IMR-90 (cell line): ENCODE measurements around the gene RTP5. TPM values are rescaled to one million over a fixed set of nuclear protein-coding genes. Genes with fewer than 3 reads are reported as not detected.

Experiments
- ATAC-seq: fragments of 200-7000 bp; cut with Tn5 transposase; 2 replicates; pipeline ENCODE4 v1.9.1; 2020; ENCODE audit warnings: low read depth, mild to moderate bottlenecking, moderate library complexity
- BruUV-seq: library from RNA; stranded (reverse); fragments of 400-500 nt; replicated peaks from 2 replicates; lab custom pipeline; 2021; lab: Mats Ljungman, UMichigan
- CTCF ChIA-PET: fragments of 300-600 bp; formaldehyde crosslinking; extraction: SDS; loops from one replicate; lab custom pipeline; 2021; ENCODE audit warnings: antibody characterized with exemption; lab: Yijun Ruan, JAX
- POLR2A ChIA-PET: fragments of 300-600 bp; sonication (Branson Sonifier 250); formaldehyde crosslinking; loops from one replicate; lab custom pipeline; 2022; ENCODE audit warnings: antibody characterized with exemption; ENCODE audit not compliant: unreplicated experiment; lab: Charles Lee
- DNase-seq: peaks from one replicate; pipeline ENCODE4 v3.0.0; 2013
- H2AFZ ChIP-seq: replicated peaks from 2 replicates; pipeline ENCODE3; 2013; ENCODE audit warnings: low read length, mild to moderate bottlenecking; ENCODE audit not compliant: poor library complexity
- H2AK5ac ChIP-seq: 2 replicates; pipeline ENCODE4 v1.6.1; 2013; ENCODE audit warnings: low read depth, low read length, inconsistent platforms
- H2AK9ac ChIP-seq: replicated peaks from 2 replicates; pipeline ENCODE3; 2013; ENCODE audit warnings: mild to moderate bottlenecking, low read depth, low read length, moderate library complexity; ENCODE audit not compliant: poor library complexity
- H2BK120ac ChIP-seq: 2 replicates; pipeline ENCODE4 v1.6.1; 2013; ENCODE audit warnings: low read depth, low read length, inconsistent platforms
- H2BK15ac ChIP-seq: 3 replicates; pipeline ENCODE4 v1.6.1; 2013; ENCODE audit warnings: low read depth, low read length, inconsistent platforms
- H2BK20ac ChIP-seq: 2 replicates; pipeline ENCODE4 v1.6.1; 2013; ENCODE audit warnings: low read depth, mild to moderate bottlenecking, inconsistent platforms, low read length, moderate library complexity
- H2BK5ac ChIP-seq: 2 replicates; pipeline ENCODE4 v1.6.1; 2013; ENCODE audit warnings: mild to moderate bottlenecking, low read depth, low read length, inconsistent platforms; ENCODE audit not compliant: poor library complexity, severe bottlenecking
- H3K14ac ChIP-seq: replicated peaks from 2 replicates; pipeline ENCODE4 v1.6.1; 2013; ENCODE audit warnings: low read depth, low read length, inconsistent platforms
- H3K18ac ChIP-seq: 2 replicates; pipeline ENCODE4 v1.6.1; 2013; ENCODE audit warnings: low read depth, low read length, control low read depth
- H3K23ac ChIP-seq: 2 replicates; pipeline ENCODE4 v1.6.1; 2013; ENCODE audit warnings: low read depth, low read length, inconsistent platforms
- H3K27ac ChIP-seq: 2 replicates; pipeline ENCODE4 v1.5.1; 2013; ENCODE audit warnings: mild to moderate bottlenecking, control low read depth, low read length; ENCODE audit not compliant: insufficient read depth
- H3K27me3 ChIP-seq: 2 replicates; pipeline ENCODE4 v1.6.1; 2013; ENCODE audit warnings: low read length; ENCODE audit not compliant: control insufficient read depth, insufficient read depth
- H3K36me3 ChIP-seq: 2 replicates; pipeline ENCODE4 v1.6.1; 2013; ENCODE audit warnings: low read length, mixed read lengths; ENCODE audit not compliant: control insufficient read depth, insufficient read depth
- H3K4ac ChIP-seq: 2 replicates; pipeline ENCODE4 v1.6.1; 2013; ENCODE audit warnings: low read depth, low read length, inconsistent platforms
- H3K4me1 ChIP-seq: 2 replicates; pipeline ENCODE4 v1.6.1; 2013; ENCODE audit warnings: low read length, mixed read lengths; ENCODE audit not compliant: control insufficient read depth, insufficient read depth
- H3K4me2 ChIP-seq: 2 replicates; pipeline ENCODE4 v1.6.1; 2013; ENCODE audit warnings: low read depth, mild to moderate bottlenecking, control low read depth, low read length, moderate library complexity
- H3K4me3 ChIP-seq: 2 replicates; pipeline ENCODE4 v1.5.1; 2013; ENCODE audit warnings: low read depth, mild to moderate bottlenecking, control low read depth, low read length, moderate library complexity; ENCODE audit not compliant: insufficient read depth
- H3K56ac ChIP-seq: 2 replicates; pipeline ENCODE4 v1.6.1; 2013; ENCODE audit warnings: low read length, inconsistent platforms; ENCODE audit not compliant: insufficient read depth; ENCODE audit errors: extremely low read depth
- H3K79me1 ChIP-seq, 2 experiments: 2 replicates each; pipeline ENCODE4 v1.6.1; 2013; ENCODE audit warnings: low read length in 2 of 2, inconsistent platforms in 1 of 2, low read depth in 1 of 2
- H3K9ac ChIP-seq: 2 replicates; pipeline ENCODE4 v1.6.1; 2013; ENCODE audit warnings: low read depth, low read length, control low read depth
- H3K9me1 ChIP-seq: 2 replicates; pipeline ENCODE4 v1.6.1; 2013; ENCODE audit warnings: low read length, inconsistent platforms; ENCODE audit not compliant: insufficient read depth
- H3K9me3 ChIP-seq: 2 replicates; pipeline ENCODE4 v1.6.1; 2013; ENCODE audit warnings: low read length; ENCODE audit not compliant: control insufficient read depth, insufficient read depth
- H4K20me1 ChIP-seq: 2 replicates; pipeline ENCODE4 v1.6.1; 2013; ENCODE audit warnings: low read length, inconsistent platforms; ENCODE audit not compliant: insufficient read depth
- H4K5ac ChIP-seq: 2 replicates; pipeline ENCODE4 v1.6.1; 2013; ENCODE audit warnings: mild to moderate bottlenecking, low read depth, low read length, control low read depth
- H4K8ac ChIP-seq, 2 experiments: 2 replicates each; pipeline ENCODE4 v1.6.1; 2013; ENCODE audit warnings: low read depth in 2 of 2, low read length in 2 of 2, control low read depth in 1 of 2, inconsistent platforms in 1 of 2
- H4K91ac ChIP-seq: 2 replicates; pipeline ENCODE4 v1.6.1; 2013; ENCODE audit warnings: low read depth, low read length, inconsistent platforms; ENCODE audit not compliant: insufficient read depth
- BHLHE40 ChIP-seq: fragments of 150-350 bp; IDR thresholded peaks from 2 replicates; pipeline ENCODE4 v1.6.1; 2016; ENCODE audit warnings: mild to moderate bottlenecking, low read depth, low read length
- CEBPB ChIP-seq: IDR thresholded peaks from 2 replicates; pipeline ENCODE4 v1.6.1; 2012; ENCODE audit warnings: low read depth, low read length, improper control_type of control experiment
- CHD1 ChIP-seq: IDR thresholded peaks from 2 replicates; pipeline ENCODE4 v1.6.1; 2012; ENCODE audit warnings: low read depth, low read length, improper control_type of control experiment
- CTCF ChIP-seq: conservative IDR thresholded peaks from 2 replicates; pipeline ENCODE4 v1.5.1; 2012; ENCODE audit warnings: mild to moderate bottlenecking, low read depth, low read length, improper control_type of control experiment
- ELK1 ChIP-seq: fragments of 150-350 bp; IDR thresholded peaks from 2 replicates; pipeline ENCODE4 v1.6.1; 2016; ENCODE audit warnings: low read depth, mild to moderate bottlenecking, low read length, moderate library complexity, borderline replicate concordance
- FOS ChIP-seq: fragments of 150-350 bp; IDR thresholded peaks from 2 replicates; pipeline ENCODE4 v1.6.1; 2016; ENCODE audit warnings: low read depth, low read length
- MAFK ChIP-seq: IDR thresholded peaks from 2 replicates; pipeline ENCODE4 v1.6.1; 2012; ENCODE audit warnings: low read depth, low read length, improper control_type of control experiment
- MAZ ChIP-seq: IDR thresholded peaks from 2 replicates; pipeline ENCODE4 v1.6.1; 2012; ENCODE audit warnings: low read depth, mild to moderate bottlenecking, low read length, improper control_type of control experiment, moderate library complexity, borderline replicate concordance
- MXI1 ChIP-seq: IDR thresholded peaks from 2 replicates; pipeline ENCODE4 v1.6.1; 2012; ENCODE audit warnings: low read depth, mild to moderate bottlenecking, low read length, moderate library complexity, borderline replicate concordance
- NFE2L2 ChIP-seq: fragments of 150-350 bp; IDR thresholded peaks from 2 replicates; pipeline ENCODE4 v1.6.1; 2016; ENCODE audit warnings: low read depth, mild to moderate bottlenecking, low read length
- POLR2A ChIP-seq: IDR thresholded peaks from 2 replicates; pipeline ENCODE4 v1.6.1; 2012; ENCODE audit warnings: mild to moderate bottlenecking, low read depth, low read length
- RAD21 ChIP-seq: IDR thresholded peaks from 2 replicates; pipeline ENCODE4 v1.6.1; 2012; ENCODE audit warnings: low read length, improper control_type of control experiment
- RCOR1 ChIP-seq: IDR thresholded peaks from 2 replicates; pipeline ENCODE4 v1.6.1; 2012; ENCODE audit warnings: mild to moderate bottlenecking, low read length, improper control_type of control experiment; ENCODE audit not compliant: insufficient replicate concordance
- RFX5 ChIP-seq: IDR thresholded peaks from 2 replicates; pipeline ENCODE4 v1.8.0; 2012; ENCODE audit warnings: low read depth, mild to moderate bottlenecking, low read length, moderate library complexity
- SMC3 ChIP-seq: fragments of 150-350 bp; IDR thresholded peaks from 2 replicates; pipeline ENCODE4 v1.6.1; 2016; ENCODE audit warnings: low read depth, mild to moderate bottlenecking, antibody characterized with exemption, low read length, moderate library complexity
- USF2 ChIP-seq: fragments of 150-350 bp; IDR thresholded peaks from 2 replicates; pipeline ENCODE4 v1.6.1; 2017; ENCODE audit warnings: mild to moderate bottlenecking, antibody characterized with exemption, low read length, low read depth
- WGBS, 2 experiments: methylation state at CpG; one replicate each; pipeline versions ENCODE4 v1.1.5 to v1.1.7; 2013; ENCODE audit warnings: missing lambda C conversion rate in 2 of 2; ENCODE audit not compliant: insufficient read length in 1 of 2; ENCODE audit errors: extremely low coverage in 2 of 2; 5-methylcytosine and 5-hydroxymethylcytosine counted together
- dilution Hi-C: fragments of 300-500 bp; cut with HindIII; formaldehyde crosslinking; loops from one replicate; pipeline ENCODE4 v1.14.3; 2018; ENCODE audit warnings: low sequenced_read_pairs; ENCODE audit not compliant: unreplicated experiment
- in situ Hi-C: fragments of 300-500 bp; cut with MboI; formaldehyde crosslinking; loops from 3 replicates; pipeline ENCODE4 v1.14.3; 2019; ENCODE audit warnings: low sequenced_read_pairs, inconsistent platforms, mixed read lengths
- intact Hi-C: fragments of 100-400 bp; cut with micrococcal nuclease; formaldehyde crosslinking; loops from 2 replicates; pipeline ENCODE4 v1.10.0; 2022
- polyA plus RNA-seq, 3 experiments: library from polyadenylated mRNA; depleted of rRNA; stranded (reverse); fragments of >200 nt; gene quantifications; 2 replicates each; pipeline ENCODE4 v1.2.3, GENCODE V29; 2012; ENCODE audit warnings: low replicate concordance in 1 of 3
- total RNA-seq: library from RNA; depleted of rRNA; stranded (reverse); fragments of >200 nt; gene quantifications from 2 replicates; pipeline ENCODE4 v1.2.3, GENCODE V29; 2012

The RTP5 gene
- total and polyA plus RNA-seq, 2 of the 4 experiments (the other 2 are of a cell fraction): not detected

GRCh38 chr2:241912021-241912555, 42.6 kb downstream of the RTP5 start:
- intact Hi-C loops: no loop called here
- H2AK5ac ChIP-seq: no peak overlapping the region
- ChIA-PET CTCF (no interaction called here), POLR2A (no interaction called here)
- ATAC-seq: no peak
- no peak overlapping the region for H3K27ac ChIP-seq
- in situ Hi-C loops: no loop called here
- H3K4me2 ChIP-seq: no peak overlapping the region
- H3K18ac ChIP-seq: no peak overlapping the region
- H2BK120ac ChIP-seq: no peak overlapping the region
- no peaks in the 10 kb centered on the region for H4K20me1 ChIP-seq
- dilution Hi-C loops: no loop called here
- DNase-seq: no peak
- TF ChIP-seq POLR2A (no peak), USF2 (no peak), MXI1 (no peak), CEBPB (no peak), NFE2L2 (no peak), CTCF (no peak), RAD21 (no peak), BHLHE40 (no peak), ELK1 (no peak), CHD1 (no peak), MAZ (no peak), MAFK (no peak), SMC3 (no peak), RCOR1 (no peak), RFX5 (no peak), FOS (no peak)
- H4K5ac ChIP-seq: no peak overlapping the region
- H3K9me3 ChIP-seq: peaks cover 13% of the 10 kb centered on the region
- no TSS peak for BruUV-seq
- H2BK15ac ChIP-seq: no peak overlapping the region
- peaks cover 1% of the 10 kb centered on the region; the same call in 1 of the 2 replicates for H3K27me3 ChIP-seq
- 91% methylated on average over 12 of the region's 17 CpGs; no CpG with 5 or more reads in 1 of the 2 experiments for WGBS, 2 experiments
- H3K14ac ChIP-seq: no peak overlapping the region
- no peak overlapping the region for H2AFZ ChIP-seq
- no peak overlapping the region for H4K8ac ChIP-seq
- H4K91ac ChIP-seq: no peak overlapping the region
- no peaks in the 10 kb centered on the region for H3K9me1 ChIP-seq
- H3K36me3 ChIP-seq: no peaks in the 10 kb centered on the region
- H3K23ac ChIP-seq: no peak overlapping the region
- no peak overlapping the region for H2AK9ac ChIP-seq
- no peaks in the 10 kb centered on the region for H3K4me1 ChIP-seq
- no peak overlapping the region for H3K9ac ChIP-seq
- no peaks in the 10 kb centered on the region for H3K79me1 ChIP-seq
- H2BK5ac ChIP-seq: no peak overlapping the region
- H3K4me3 ChIP-seq: no peak overlapping the region
- H3K4ac ChIP-seq: no peak overlapping the region
- no peak overlapping the region for H3K56ac ChIP-seq
- no peak overlapping the region for H2BK20ac ChIP-seq
